WTC11 (cell line): Measurements from ENCODE around the gene RAMACL. TPM values are rescaled to one million over a fixed set of nuclear protein-coding genes. Genes with fewer than 3 reads are reported as not detected.

Experiments used
- ATAC-seq: fragments of 200-7000 bp; cut with Tn5 transposase; 2 replicates; pipeline ENCODE4 v1.10.0; 2021; ENCODE audit warnings: mild to moderate bottlenecking, moderate library complexity
- CTCF ChIA-PET: fragments of 300-600 bp; sonication (Branson Sonifier 250); formaldehyde crosslinking; loops from one replicate; lab custom pipeline; 2021; ENCODE audit warnings: antibody characterized with exemption; lab: Charles Lee
- POLR2A ChIA-PET: fragments of 350-600 bp; sonication (Branson Sonifier 250); formaldehyde crosslinking; loops from one replicate; lab custom pipeline; 2021; ENCODE audit warnings: antibody characterized with exemption; lab: Charles Lee
- DNase-seq: peaks from one replicate; pipeline ENCODE4 v3.0.0; 2021; ENCODE audit warnings: low spot score
- H3K27ac Mint-ChIP-seq: 2 replicates; pipeline ENCODE4 v1.8.0; 2021; ENCODE audit warnings: mixed read lengths
- H3K27me3 Mint-ChIP-seq: 2 replicates; pipeline ENCODE4 v1.8.0; 2021; ENCODE audit warnings: low read depth, mild to moderate bottlenecking, moderate library complexity, mixed read lengths
- H3K36me3 Mint-ChIP-seq: 2 replicates; pipeline ENCODE4 v1.8.0; 2021; ENCODE audit warnings: mixed read lengths
- H3K4me1 Mint-ChIP-seq: 2 replicates; pipeline ENCODE4 v1.8.0; 2022; ENCODE audit warnings: mixed read lengths
- H3K4me3 Mint-ChIP-seq: 2 replicates; pipeline ENCODE4 v1.8.0; 2021; ENCODE audit warnings: mild to moderate bottlenecking, moderate library complexity, mixed read lengths
- H3K9me3 Mint-ChIP-seq: 2 replicates; pipeline ENCODE4 v1.8.0; 2021; ENCODE audit warnings: mixed read lengths
- HMGA2 ChIP-seq: fragments of 250-450 bp; sonication (Bioruptor Pico); IDR thresholded peaks from 2 replicates; pipeline ENCODE4 v1.4.0; 2021; ENCODE audit warnings: mild to moderate bottlenecking, moderate library complexity
- IRF2 ChIP-seq: sonication (generic); formaldehyde crosslinking; IDR thresholded peaks from 2 replicates; pipeline ENCODE4 v1.8.0; 2022; ENCODE audit warnings: low read depth, missing genetic modification reagents, borderline replicate concordance
- JUN ChIP-seq: sonication (generic); formaldehyde crosslinking; IDR thresholded peaks from 2 replicates; pipeline ENCODE4 v1.8.0; 2023; ENCODE audit warnings: mild to moderate bottlenecking, missing genetic modification reagents
- MYBL2 ChIP-seq: sonication (generic); formaldehyde crosslinking; IDR thresholded peaks from 2 replicates; pipeline ENCODE4 v1.8.1; 2023; ENCODE audit warnings: mild to moderate bottlenecking, moderate library complexity, missing genetic modification reagents
- NR2C2 ChIP-seq: sonication (generic); formaldehyde crosslinking; IDR thresholded peaks from 2 replicates; pipeline ENCODE4 v1.8.0; 2022; ENCODE audit warnings: mild to moderate bottlenecking, missing genetic modification reagents
- PRRX2 ChIP-seq: fragments of 250-450 bp; sonication (Bioruptor Pico); IDR thresholded peaks from 2 replicates; pipeline ENCODE4 v1.8.0; 2021; ENCODE audit warnings: mild to moderate bottlenecking
- ZNF317 ChIP-seq: sonication (generic); formaldehyde crosslinking; IDR thresholded peaks from 2 replicates; pipeline ENCODE4 v1.8.1; 2023; ENCODE audit warnings: low read depth, mild to moderate bottlenecking, moderate library complexity, missing genetic modification reagents, borderline replicate concordance
- ZNF396 ChIP-seq: fragments of 250-450 bp; sonication (Bioruptor Pico); IDR thresholded peaks from 2 replicates; pipeline ENCODE4 v1.8.0; 2021; ENCODE audit warnings: mild to moderate bottlenecking, moderate library complexity, borderline replicate concordance
- ZNF423 ChIP-seq: fragments of 250-450 bp; sonication (Bioruptor Pico); IDR thresholded peaks from 2 replicates; pipeline ENCODE4 v2.1.2; 2022; ENCODE audit warnings: mild to moderate bottlenecking, moderate library complexity
- total RNA-seq: library from RNA; stranded (reverse); gene quantifications from 3 replicates; pipeline ENCODE4 v1.2.3, GENCODE V29; 2021
- TF ChIP-seq, protein P1 (sequence below): sonication (generic); formaldehyde crosslinking; IDR thresholded peaks from 2 replicates; pipeline ENCODE4 v1.8.1; 2022; ENCODE audit warnings: mild to moderate bottlenecking, moderate library complexity, missing genetic modification reagents
- TF ChIP-seq, protein P2 (sequence below): fragments of 250-450 bp; sonication (Bioruptor Pico); IDR thresholded peaks from 2 replicates; pipeline ENCODE4 v1.9.0; 2021; ENCODE audit warnings: mild to moderate bottlenecking
- TF ChIP-seq, protein P3 (sequence below): fragments of 250-450 bp; sonication (Bioruptor Pico); IDR thresholded peaks from 2 replicates; pipeline ENCODE4 v1.9.0; 2021; ENCODE audit warnings: mild to moderate bottlenecking, borderline replicate concordance
- TF ChIP-seq, protein P4 (sequence below): fragments of 250-450 bp; sonication (Bioruptor Pico); IDR thresholded peaks from 2 replicates; pipeline ENCODE4 v1.8.0; 2021; ENCODE audit warnings: mild to moderate bottlenecking

RAMACL gene
- total RNA-seq, 1 experiment from 2014 or later, result 0.79 TPM

DNA sequence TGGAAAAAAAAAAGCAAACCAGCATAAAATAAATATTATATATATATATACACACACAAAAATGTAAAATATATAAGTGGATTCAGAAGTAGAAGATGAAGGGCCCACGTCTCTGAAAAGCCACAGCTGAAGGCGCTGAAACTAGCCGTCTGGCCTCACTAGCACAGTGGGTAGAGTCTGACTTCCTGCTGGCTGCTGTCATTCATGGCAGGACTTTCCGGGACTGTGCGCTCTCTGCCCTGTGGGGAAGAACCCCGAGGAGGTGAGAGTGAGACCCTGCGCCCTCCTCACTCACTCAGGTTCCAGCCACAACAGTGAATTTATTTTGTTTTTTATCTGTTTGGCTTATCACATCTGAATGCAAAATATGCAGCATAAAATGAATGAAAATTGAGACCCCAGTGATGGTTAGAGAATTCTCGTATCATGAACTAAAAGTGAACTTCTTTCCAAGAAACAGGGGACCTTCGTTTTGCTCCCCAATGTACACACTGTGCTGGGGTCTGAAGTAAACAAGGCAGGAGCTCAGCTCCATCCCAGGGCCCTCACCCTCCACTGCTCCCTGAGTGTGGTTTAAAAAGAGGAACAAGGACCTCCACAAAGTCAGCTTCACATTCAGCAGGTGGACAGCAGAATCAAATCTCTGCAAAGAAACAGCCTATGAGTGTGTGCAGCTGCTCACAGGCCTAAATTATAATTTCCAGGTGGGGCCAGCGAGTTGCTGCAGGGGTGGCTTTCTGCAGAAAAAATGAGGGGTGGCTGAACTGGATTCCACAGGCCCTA is 1.3 kb upstream of the RAMACL start (continued):
- TF ChIP-seq, protein P1, sequence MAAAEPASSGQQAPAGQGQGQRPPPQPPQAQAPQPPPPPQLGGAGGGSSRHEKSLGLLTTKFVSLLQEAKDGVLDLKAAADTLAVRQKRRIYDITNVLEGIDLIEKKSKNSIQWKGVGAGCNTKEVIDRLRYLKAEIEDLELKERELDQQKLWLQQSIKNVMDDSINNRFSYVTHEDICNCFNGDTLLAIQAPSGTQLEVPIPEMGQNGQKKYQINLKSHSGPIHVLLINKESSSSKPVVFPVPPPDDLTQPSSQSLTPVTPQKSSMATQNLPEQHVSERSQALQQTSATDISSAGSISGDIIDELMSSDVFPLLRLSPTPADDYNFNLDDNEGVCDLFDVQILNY (CRISPR knock-in tag), result no peak

DNA sequence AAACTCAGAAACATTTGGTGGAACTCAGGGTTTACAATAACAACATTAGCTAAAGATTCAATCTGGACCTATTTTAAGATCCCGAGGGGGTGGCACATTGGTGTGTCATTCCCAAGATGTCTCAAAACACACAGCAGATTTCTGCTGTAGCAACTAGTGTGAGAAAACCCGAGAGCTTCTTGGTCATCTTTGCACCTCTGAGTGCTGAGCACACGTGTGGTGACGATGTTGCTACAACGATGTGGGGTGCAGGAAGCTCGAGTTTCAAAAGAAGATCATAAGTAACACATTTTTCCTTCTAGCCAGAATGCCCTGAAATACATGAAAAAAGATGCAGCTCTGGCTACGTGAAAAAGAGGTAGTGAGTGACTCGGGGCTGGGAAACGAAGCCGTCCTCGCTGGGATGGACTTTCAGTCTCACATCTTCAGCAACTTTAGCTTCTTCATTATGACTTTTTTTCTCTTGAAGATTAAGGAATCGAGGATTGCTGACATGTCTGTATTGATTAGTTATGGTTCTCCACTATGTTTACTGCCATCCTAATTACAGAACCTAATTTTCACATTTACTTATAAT is 1.5 kb downstream of the RAMACL start:
- DNase-seq (no peak), ATAC-seq (no peak)
- H3K4me3 Mint-ChIP-seq, result no peak overlapping the region
- peaks cover 58% of the 10 kb centered on the region for H3K4me1 Mint-ChIP-seq
- CTCF ChIA-PET, result interaction anchor here (0.8 to 1.1 kb wide), 2 partner anchors 13 to 366 kb away, joined by 3 read pairs; no protein-coding TSS in a partner anchor
- no peaks in the 10 kb centered on the region for H3K9me3 Mint-ChIP-seq
- no peaks in the 10 kb centered on the region for H3K27me3 Mint-ChIP-seq
- no peak overlapping the region for H3K27ac Mint-ChIP-seq
- no peaks in the 10 kb centered on the region for H3K36me3 Mint-ChIP-seq
- POLR2A ChIA-PET, result interaction anchor here (0.7 kb wide), 1 partner anchor 384 kb away, joined by 5 read pairs; no protein-coding TSS in a partner anchor
- TF ChIP-seq PRRX2 (CRISPR knock-in tag) (no peak), HMGA2 (CRISPR knock-in tag) (no peak), ZNF317 (no peak), ZNF396 (CRISPR knock-in tag) (no peak), IRF2 (CRISPR knock-in tag) (no peak), JUN (CRISPR knock-in tag) (no peak), NR2C2 (CRISPR knock-in tag) (no peak), ZNF423 (no peak), MYBL2 (CRISPR knock-in tag) (no peak)
- TF ChIP-seq, protein P2, sequence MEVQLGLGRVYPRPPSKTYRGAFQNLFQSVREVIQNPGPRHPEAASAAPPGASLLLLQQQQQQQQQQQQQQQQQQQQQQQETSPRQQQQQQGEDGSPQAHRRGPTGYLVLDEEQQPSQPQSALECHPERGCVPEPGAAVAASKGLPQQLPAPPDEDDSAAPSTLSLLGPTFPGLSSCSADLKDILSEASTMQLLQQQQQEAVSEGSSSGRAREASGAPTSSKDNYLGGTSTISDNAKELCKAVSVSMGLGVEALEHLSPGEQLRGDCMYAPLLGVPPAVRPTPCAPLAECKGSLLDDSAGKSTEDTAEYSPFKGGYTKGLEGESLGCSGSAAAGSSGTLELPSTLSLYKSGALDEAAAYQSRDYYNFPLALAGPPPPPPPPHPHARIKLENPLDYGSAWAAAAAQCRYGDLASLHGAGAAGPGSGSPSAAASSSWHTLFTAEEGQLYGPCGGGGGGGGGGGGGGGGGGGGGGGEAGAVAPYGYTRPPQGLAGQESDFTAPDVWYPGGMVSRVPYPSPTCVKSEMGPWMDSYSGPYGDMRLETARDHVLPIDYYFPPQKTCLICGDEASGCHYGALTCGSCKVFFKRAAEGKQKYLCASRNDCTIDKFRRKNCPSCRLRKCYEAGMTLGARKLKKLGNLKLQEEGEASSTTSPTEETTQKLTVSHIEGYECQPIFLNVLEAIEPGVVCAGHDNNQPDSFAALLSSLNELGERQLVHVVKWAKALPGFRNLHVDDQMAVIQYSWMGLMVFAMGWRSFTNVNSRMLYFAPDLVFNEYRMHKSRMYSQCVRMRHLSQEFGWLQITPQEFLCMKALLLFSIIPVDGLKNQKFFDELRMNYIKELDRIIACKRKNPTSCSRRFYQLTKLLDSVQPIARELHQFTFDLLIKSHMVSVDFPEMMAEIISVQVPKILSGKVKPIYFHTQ (CRISPR knock-in tag), result no peak
- TF ChIP-seq, protein P3, sequence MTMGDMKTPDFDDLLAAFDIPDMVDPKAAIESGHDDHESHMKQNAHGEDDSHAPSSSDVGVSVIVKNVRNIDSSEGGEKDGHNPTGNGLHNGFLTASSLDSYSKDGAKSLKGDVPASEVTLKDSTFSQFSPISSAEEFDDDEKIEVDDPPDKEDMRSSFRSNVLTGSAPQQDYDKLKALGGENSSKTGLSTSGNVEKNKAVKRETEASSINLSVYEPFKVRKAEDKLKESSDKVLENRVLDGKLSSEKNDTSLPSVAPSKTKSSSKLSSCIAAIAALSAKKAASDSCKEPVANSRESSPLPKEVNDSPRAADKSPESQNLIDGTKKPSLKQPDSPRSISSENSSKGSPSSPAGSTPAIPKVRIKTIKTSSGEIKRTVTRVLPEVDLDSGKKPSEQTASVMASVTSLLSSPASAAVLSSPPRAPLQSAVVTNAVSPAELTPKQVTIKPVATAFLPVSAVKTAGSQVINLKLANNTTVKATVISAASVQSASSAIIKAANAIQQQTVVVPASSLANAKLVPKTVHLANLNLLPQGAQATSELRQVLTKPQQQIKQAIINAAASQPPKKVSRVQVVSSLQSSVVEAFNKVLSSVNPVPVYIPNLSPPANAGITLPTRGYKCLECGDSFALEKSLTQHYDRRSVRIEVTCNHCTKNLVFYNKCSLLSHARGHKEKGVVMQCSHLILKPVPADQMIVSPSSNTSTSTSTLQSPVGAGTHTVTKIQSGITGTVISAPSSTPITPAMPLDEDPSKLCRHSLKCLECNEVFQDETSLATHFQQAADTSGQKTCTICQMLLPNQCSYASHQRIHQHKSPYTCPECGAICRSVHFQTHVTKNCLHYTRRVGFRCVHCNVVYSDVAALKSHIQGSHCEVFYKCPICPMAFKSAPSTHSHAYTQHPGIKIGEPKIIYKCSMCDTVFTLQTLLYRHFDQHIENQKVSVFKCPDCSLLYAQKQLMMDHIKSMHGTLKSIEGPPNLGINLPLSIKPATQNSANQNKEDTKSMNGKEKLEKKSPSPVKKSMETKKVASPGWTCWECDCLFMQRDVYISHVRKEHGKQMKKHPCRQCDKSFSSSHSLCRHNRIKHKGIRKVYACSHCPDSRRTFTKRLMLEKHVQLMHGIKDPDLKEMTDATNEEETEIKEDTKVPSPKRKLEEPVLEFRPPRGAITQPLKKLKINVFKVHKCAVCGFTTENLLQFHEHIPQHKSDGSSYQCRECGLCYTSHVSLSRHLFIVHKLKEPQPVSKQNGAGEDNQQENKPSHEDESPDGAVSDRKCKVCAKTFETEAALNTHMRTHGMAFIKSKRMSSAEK (CRISPR knock-in tag), result no peak
- TF ChIP-seq, protein P4, sequence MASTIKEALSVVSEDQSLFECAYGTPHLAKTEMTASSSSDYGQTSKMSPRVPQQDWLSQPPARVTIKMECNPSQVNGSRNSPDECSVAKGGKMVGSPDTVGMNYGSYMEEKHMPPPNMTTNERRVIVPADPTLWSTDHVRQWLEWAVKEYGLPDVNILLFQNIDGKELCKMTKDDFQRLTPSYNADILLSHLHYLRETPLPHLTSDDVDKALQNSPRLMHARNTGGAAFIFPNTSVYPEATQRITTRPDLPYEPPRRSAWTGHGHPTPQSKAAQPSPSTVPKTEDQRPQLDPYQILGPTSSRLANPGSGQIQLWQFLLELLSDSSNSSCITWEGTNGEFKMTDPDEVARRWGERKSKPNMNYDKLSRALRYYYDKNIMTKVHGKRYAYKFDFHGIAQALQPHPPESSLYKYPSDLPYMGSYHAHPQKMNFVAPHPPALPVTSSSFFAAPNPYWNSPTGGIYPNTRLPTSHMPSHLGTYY, result no peak
